ENCODE measurements around the gene LOXL4.

- no peak for TF ChIP-seq TAF1 (IDR thresholded peaks at IDR 0.05; ENCODE audit: borderline replicate concordance, low read depth, low read length)
- no peak for TF ChIP-seq POLR2A (IDR thresholded peaks at IDR 0.05; ENCODE audit: low read depth, low read length)
- no peak for TF ChIP-seq POLR2AphosphoS5 (IDR thresholded peaks at IDR 0.05; ENCODE audit: low read depth, low read length)
These were observed 18.9 kb downstream of the LOXL4 start for GRCh38 chr10:98249134-98249533.

Data from GM12892 (cell line).